Fibroblast of lung (primary cell): ENCODE results near the gene CDRT4.

Experiments used
- CTCF ChIP-seq, 2 donors: IDR thresholded peaks in 1 of 2; conservative IDR thresholded peaks in 1 of 2; 1 replicate in 1 of 2; 2 replicates in 1 of 2; pipeline ENCODE4 v1.5.1; 2011 to 2012; ENCODE audit warnings: low read length in 2 of 2, control low read depth in 1 of 2, inconsistent platforms in 1 of 2, low read depth in 1 of 2, mild to moderate bottlenecking in 1 of 2
- EZH2 ChIP-seq: IDR thresholded peaks from 2 replicates; pipeline ENCODE4 v1.5.1; 2012; ENCODE audit warnings: low read length, control low read depth, mild to moderate bottlenecking; ENCODE audit errors: missing control alignments

- no peak for TF ChIP-seq CTCF (conservative IDR thresholded peaks at IDR 0.05 in 1 of 2, IDR thresholded peaks at IDR 0.05 in 1 of 2; ENCODE audit: low read depth in 1 of 2, low read length in 2 of 2)
- TF ChIP-seq EZH2: no peak
Observed at GRCh38 chr17:15447928-15448579, 19.4 kb downstream of the CDRT4 start.
